ENCODE results near the gene SERPINE3.

DNA sequence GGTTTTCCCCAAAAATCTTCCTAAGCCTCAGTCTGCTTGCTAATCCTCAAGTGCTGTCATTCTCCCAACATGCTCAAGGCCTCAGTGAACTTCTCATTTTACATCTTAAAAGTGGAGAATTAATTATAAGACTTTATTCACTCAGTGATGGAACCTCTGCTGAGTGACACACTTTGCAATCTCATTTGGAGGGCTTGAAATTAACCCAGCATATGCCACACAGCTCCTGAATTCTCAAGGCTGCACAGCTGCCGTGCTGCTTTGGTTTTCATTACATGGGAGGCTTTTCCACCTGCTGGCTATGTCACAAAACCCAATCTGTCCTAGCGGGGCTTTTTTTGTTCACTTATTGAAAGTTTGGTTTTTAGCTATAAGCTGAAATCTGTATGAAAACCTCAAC is 28.3 kb upstream of the SERPINE3 start:
- TF ChIP-seq, protein P1, sequence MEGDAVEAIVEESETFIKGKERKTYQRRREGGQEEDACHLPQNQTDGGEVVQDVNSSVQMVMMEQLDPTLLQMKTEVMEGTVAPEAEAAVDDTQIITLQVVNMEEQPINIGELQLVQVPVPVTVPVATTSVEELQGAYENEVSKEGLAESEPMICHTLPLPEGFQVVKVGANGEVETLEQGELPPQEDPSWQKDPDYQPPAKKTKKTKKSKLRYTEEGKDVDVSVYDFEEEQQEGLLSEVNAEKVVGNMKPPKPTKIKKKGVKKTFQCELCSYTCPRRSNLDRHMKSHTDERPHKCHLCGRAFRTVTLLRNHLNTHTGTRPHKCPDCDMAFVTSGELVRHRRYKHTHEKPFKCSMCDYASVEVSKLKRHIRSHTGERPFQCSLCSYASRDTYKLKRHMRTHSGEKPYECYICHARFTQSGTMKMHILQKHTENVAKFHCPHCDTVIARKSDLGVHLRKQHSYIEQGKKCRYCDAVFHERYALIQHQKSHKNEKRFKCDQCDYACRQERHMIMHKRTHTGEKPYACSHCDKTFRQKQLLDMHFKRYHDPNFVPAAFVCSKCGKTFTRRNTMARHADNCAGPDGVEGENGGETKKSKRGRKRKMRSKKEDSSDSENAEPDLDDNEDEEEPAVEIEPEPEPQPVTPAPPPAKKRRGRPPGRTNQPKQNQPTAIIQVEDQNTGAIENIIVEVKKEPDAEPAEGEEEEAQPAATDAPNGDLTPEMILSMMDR (conservative IDR thresholded peaks at IDR 0.05; ENCODE audit: low read depth, low read length), result no peak
- no peak for TF ChIP-seq EZH2 (IDR thresholded peaks at IDR 0.05; ENCODE audit: borderline replicate concordance, low read depth, low read length, poor library complexity, severe bottlenecking)
